ENCODE measurements around the gene RPL18. TPM values are rescaled to one million over a fixed set of nuclear protein-coding genes. Genes with fewer than 3 reads are reported as not detected.
"Not testable (repeated sequence)": the region's sequence is repeated elsewhere in the genome, so short reads cannot be mapped to it uniquely, and the experiment has no call there.

Gene RPL18
- total RNA-seq, 1 donor from 2014 or later = 1,772 TPM

DNA sequence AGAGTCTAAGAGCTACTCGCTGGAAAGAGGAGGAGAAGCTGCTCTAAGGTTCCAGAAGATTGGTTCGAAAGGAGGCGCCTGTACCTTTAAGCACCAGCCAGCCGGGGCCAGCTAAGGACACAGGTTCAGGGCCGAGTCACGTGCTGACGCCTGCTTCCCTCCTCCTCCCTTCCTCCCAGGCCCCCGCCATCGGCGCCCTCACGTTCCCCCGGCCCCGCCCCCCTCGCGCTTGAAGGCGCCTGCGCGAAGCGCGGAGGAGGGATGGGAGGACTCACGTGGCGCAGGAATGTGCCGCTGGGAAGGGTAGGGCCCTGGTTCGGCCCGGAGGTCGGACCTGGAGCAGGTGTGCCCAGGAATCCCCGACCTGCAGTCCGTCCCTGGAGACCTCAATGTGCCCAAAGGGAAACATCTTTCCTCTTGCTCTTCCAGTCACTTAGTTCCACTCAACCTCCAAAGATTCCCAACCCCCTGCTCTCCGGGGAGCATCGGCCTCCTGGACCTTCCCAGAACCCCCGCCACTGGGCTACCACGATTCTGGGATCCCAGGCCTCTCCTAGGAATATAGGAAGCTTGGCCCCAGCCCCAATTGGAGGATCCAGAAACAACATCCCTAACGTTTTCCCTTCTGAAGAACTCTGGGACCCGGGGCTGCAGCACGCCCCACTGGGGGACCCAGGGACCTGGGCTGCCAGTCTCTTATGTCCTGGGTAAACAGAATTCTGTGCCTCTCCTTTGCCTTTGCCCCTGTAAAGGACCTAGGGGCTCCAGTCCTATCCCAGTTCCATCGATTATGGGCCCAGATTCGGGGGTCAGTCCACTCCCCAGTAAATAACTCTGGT is 15.7 kb upstream of the RPL18 start:
- Mint-ChIP-seq H3K27me3 (ENCODE audit: low read depth) (peaks cover 50% of the 10 kb centered on the region), H3K9me3 (peaks cover 4% of the 10 kb centered on the region), H3K27ac (ENCODE audit: unreplicated experiment) (no peak overlapping the region), H3K4me3 (peak overlapping the region; percentile 74), H3K4me1 (peaks cover 57% of the 10 kb centered on the region), H3K36me3 (ENCODE audit: low read depth) (peaks cover 2% of the 10 kb centered on the region)
- DNase-seq (ENCODE audit: low read depth, low spot score) = peak; percentile 83
- no peak for TF ChIP-seq CTCF (conservative IDR thresholded peaks at IDR 0.05)

DNA sequence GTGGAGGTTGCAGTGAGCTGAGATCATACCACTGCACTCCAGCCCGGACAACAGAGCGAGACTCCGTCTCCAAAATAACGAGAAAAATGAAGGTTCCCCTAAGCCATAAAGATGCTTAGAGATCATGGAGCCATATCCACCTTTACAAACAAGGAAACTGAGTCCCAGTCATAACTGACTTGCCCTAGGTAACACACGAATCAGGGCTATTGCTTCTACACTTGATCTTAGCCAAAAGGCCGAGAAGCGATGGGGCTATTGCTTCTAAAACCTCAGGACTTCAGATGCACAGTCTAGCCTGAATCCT is 15.0 kb upstream of the RPL18 start:
- H3K36me3 Mint-ChIP-seq (ENCODE audit: low read depth) = peaks cover 2% of the 10 kb centered on the region
- DNase-seq (ENCODE audit: low read depth, low spot score) = no peak
- no peak for TF ChIP-seq CTCF (conservative IDR thresholded peaks at IDR 0.05)
- peaks cover 47% of the 10 kb centered on the region for H3K27me3 Mint-ChIP-seq (ENCODE audit: low read depth)
- peaks cover 56% of the 10 kb centered on the region for H3K4me1 Mint-ChIP-seq
- peak overlapping the region; percentile 74 for H3K4me3 Mint-ChIP-seq
- H3K9me3 Mint-ChIP-seq = peaks cover 4% of the 10 kb centered on the region
- no peak overlapping the region for H3K27ac Mint-ChIP-seq (ENCODE audit: unreplicated experiment)

DNA sequence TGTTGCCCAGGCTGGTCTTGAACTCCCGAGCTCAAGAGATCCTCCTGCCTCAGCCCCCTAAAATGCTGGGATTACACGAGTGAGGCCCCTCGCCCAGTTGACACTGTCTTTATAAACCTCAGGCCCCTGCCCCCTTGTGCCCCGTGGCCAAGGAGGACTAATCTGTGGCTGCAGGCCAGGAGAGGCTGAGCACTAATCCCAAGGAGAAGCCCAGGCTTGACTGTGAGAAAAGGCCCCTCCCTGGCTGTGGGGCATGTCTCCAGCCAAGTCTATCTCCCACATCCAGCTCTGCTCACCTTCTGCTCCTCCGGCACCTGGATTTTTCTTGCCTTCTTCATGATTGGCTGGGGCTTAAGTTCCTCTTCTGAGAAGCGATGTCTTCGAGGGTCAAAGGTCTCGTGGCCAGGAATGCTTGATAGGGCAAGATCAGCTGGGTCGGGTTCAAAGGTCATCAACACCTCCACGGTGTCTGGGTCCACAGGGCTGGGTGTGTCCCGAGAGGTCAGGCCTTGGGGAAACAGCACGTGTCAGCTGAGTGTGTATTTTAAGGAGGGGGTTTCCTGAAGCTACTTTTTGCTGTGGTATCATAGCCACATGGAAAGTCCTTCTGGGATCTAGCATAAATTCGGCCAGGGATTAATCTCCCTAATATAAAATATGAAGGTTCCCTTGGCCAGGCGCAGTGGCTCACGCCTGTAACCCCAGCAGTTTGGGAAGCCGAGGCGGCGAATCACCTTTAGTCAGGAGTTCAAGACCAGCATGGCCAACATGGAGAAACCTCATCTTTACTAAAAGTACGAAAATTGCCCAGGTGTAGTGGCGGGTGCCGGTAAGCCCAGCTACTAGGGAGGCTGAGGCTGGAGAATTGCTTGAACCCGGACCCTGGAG is 14.4 kb upstream of the RPL18 start:
- Mint-ChIP-seq H3K36me3 (ENCODE audit: low read depth) (peaks cover 1% of the 10 kb centered on the region), H3K4me3 (no peak overlapping the region), H3K9me3 (peaks cover 2% of the 10 kb centered on the region), H3K27ac (ENCODE audit: unreplicated experiment) (no peak overlapping the region), H3K4me1 (peaks cover 50% of the 10 kb centered on the region), H3K27me3 (ENCODE audit: low read depth) (peaks cover 47% of the 10 kb centered on the region)
- no peak for TF ChIP-seq CTCF (conservative IDR thresholded peaks at IDR 0.05)
- DNase-seq (ENCODE audit: low read depth, low spot score) = no peak

GRCh38 chr19:48632692-48633147 is 13.7 kb upstream of the RPL18 start:
- H3K36me3 Mint-ChIP-seq (ENCODE audit: low read depth) = no peaks in the 10 kb centered on the region
- H3K27me3 Mint-ChIP-seq (ENCODE audit: low read depth) = peaks cover 43% of the 10 kb centered on the region
- H3K27ac Mint-ChIP-seq (ENCODE audit: unreplicated experiment) = no peak overlapping the region
- H3K4me3 Mint-ChIP-seq = peak overlapping the region; percentile 65
- TF ChIP-seq CTCF (conservative IDR thresholded peaks at IDR 0.05) = no peak
- H3K9me3 Mint-ChIP-seq = no peaks in the 10 kb centered on the region
- no peak for DNase-seq (ENCODE audit: low read depth, low spot score)
- H3K4me1 Mint-ChIP-seq = peaks cover 44% of the 10 kb centered on the region

GRCh38 chr19:48632286-48632685 is 13.3 kb upstream of the RPL18 start:
- not testable (repeated sequence) for H3K27ac Mint-ChIP-seq (ENCODE audit: unreplicated experiment); H3K36me3 Mint-ChIP-seq (ENCODE audit: low read depth); DNase-seq (ENCODE audit: low read depth, low spot score); H3K9me3 Mint-ChIP-seq
- Mint-ChIP-seq H3K4me1 (peaks cover 40% of the 10 kb centered on the region), H3K4me3 (peak overlapping the region; percentile 86), H3K27me3 (ENCODE audit: low read depth) (peaks cover 39% of the 10 kb centered on the region)

All from neural crest cell (in vitro differentiated cells).